CD14-positive monocyte (primary cell): ENCODE measurements around the gene EXD3. TPM values are rescaled to one million over a fixed set of nuclear protein-coding genes. Genes with fewer than 3 reads are reported as not detected.

ENCODE experiments used
- DNase-seq, 3 donors: peaks; one replicate each; pipeline ENCODE4 v3.0.0-alpha.2; 2011 to 2022
- H2AFZ ChIP-seq: 2 replicates; pipeline ENCODE4 v1.6.0; 2012; ENCODE audit warnings: mild to moderate bottlenecking, low read depth, low read length, inconsistent platforms; ENCODE audit not compliant: insufficient read depth, poor library complexity, severe bottlenecking
- H3K27ac ChIP-seq, 2 donors: 1 replicate in 1 of 2; 2 replicates in 1 of 2; pipeline ENCODE4 v1.5.1; 2012 to 2013; ENCODE audit warnings: low read length in 2 of 2, control low read depth in 1 of 2, inconsistent platforms in 1 of 2, low read depth in 1 of 2, mild to moderate bottlenecking in 1 of 2
- H3K27me3 ChIP-seq, 2 donors: one replicate each; pipeline versions ENCODE4 v1.6.0 to v1.6.1; 2011 to 2013; ENCODE audit warnings: low read length in 2 of 2; ENCODE audit not compliant: control insufficient read depth in 2 of 2, insufficient read depth in 2 of 2
- H3K36me3 ChIP-seq, 2 donors: replicated peaks in 1 of 2; 1 replicate in 1 of 2; 2 replicates in 1 of 2; pipeline versions ENCODE4 v1.5.1 to v1.6.1; 2012 to 2013; ENCODE audit warnings: low read length in 2 of 2, control low read depth in 1 of 2, inconsistent platforms in 1 of 2, mild to moderate bottlenecking in 1 of 2; ENCODE audit not compliant: insufficient read depth in 2 of 2, control insufficient read depth in 1 of 2
- H3K4me1 ChIP-seq, 2 donors: 1 replicate in 1 of 2; 2 replicates in 1 of 2; pipeline versions ENCODE4 v1.5.1 to v1.6.1; 2012 to 2013; ENCODE audit warnings: low read length in 2 of 2, control low read depth in 1 of 2, inconsistent platforms in 1 of 2, mild to moderate bottlenecking in 1 of 2, moderate library complexity in 1 of 2; ENCODE audit not compliant: insufficient read depth in 2 of 2, control insufficient read depth in 1 of 2
- H3K4me2 ChIP-seq: replicated peaks from 2 replicates; pipeline ENCODE3; 2012; ENCODE audit warnings: low read length, moderate library complexity, mild to moderate bottlenecking; ENCODE audit not compliant: poor library complexity, severe bottlenecking; ENCODE audit errors: extremely low read depth
- H3K4me3 ChIP-seq, 3 experiments: fragments of 200-600 bp in 1 of 3; sonication (generic) in 1 of 3; replicated peaks in 1 of 3; 1 replicate in 2 of 3; 2 replicates in 1 of 3; pipeline ENCODE4 v1.5.1; 2011 to 2013; ENCODE audit warnings: low read length in 3 of 3, mild to moderate bottlenecking in 3 of 3, control low read depth in 2 of 3, low read depth in 2 of 3, inconsistent platforms in 1 of 3, moderate library complexity in 1 of 3
- H3K79me2 ChIP-seq: 2 replicates; pipeline ENCODE4 v1.6.0; 2012; ENCODE audit warnings: mild to moderate bottlenecking, control low read depth, inconsistent platforms, low read length, moderate library complexity; ENCODE audit not compliant: insufficient read depth
- H3K9ac ChIP-seq: 2 replicates; pipeline ENCODE4 v1.6.0; 2017; ENCODE audit warnings: low read length, mild to moderate bottlenecking; ENCODE audit not compliant: insufficient read depth, poor library complexity, severe bottlenecking
- H3K9me3 ChIP-seq, 2 donors: replicated peaks in 1 of 2; 1 replicate in 1 of 2; 2 replicates in 1 of 2; pipeline versions ENCODE4 v1.5.1 to v1.6.1; 2012 to 2013; ENCODE audit warnings: low read length in 2 of 2, control low read depth in 1 of 2; ENCODE audit not compliant: control insufficient read depth in 1 of 2, insufficient read depth in 1 of 2
- H4K20me1 ChIP-seq: 2 replicates; pipeline ENCODE4 v1.6.0; 2012; ENCODE audit warnings: mild to moderate bottlenecking, low read length, control low read depth, moderate library complexity; ENCODE audit not compliant: insufficient read depth
- H3K27ac Mint-ChIP-seq, 7 donors: one replicate each; pipeline ENCODE4 v1.8.0; 2020; ENCODE audit warnings: mild to moderate bottlenecking in 7 of 7, mixed read lengths in 7 of 7, moderate library complexity in 6 of 7, inconsistent platforms in 2 of 7
- H3K27me3 Mint-ChIP-seq, 3 donors: one replicate each; pipeline ENCODE4 v1.8.0; 2021 to 2022; ENCODE audit warnings: low read depth in 3 of 3, mild to moderate bottlenecking in 3 of 3, mixed read lengths in 3 of 3, moderate library complexity in 3 of 3, inconsistent platforms in 1 of 3
- H3K36me3 Mint-ChIP-seq, 2 donors: one replicate each; pipeline ENCODE4 v1.8.0; 2020; ENCODE audit warnings: mixed read lengths in 2 of 2, inconsistent platforms in 1 of 2, mild to moderate bottlenecking in 1 of 2
- H3K4me1 Mint-ChIP-seq: one replicate; pipeline ENCODE4 v1.8.0; 2020; ENCODE audit warnings: mild to moderate bottlenecking, mixed read lengths
- H3K4me3 Mint-ChIP-seq, 2 donors: one replicate each; pipeline ENCODE4 v1.8.0; 2020; ENCODE audit warnings: mild to moderate bottlenecking in 2 of 2, mixed read lengths in 2 of 2, moderate library complexity in 1 of 2
- H3K9me3 Mint-ChIP-seq, 7 donors: one replicate each; pipeline ENCODE4 v1.8.0; 2020 to 2022; ENCODE audit warnings: mixed read lengths in 7 of 7, mild to moderate bottlenecking in 6 of 7, moderate library complexity in 6 of 7, inconsistent platforms in 2 of 7
- CTCF ChIP-seq: fragments of 200-600 bp; IDR thresholded peaks from one replicate; pipeline ENCODE4 v1.8.0; 2022; ENCODE audit warnings: antibody characterized with exemption, mild to moderate bottlenecking
- WGBS: methylation state at CpG from one replicate; pipeline ENCODE4 v1.1.5; 2013; ENCODE audit warnings: missing lambda C conversion rate; ENCODE audit not compliant: insufficient coverage; 5-methylcytosine and 5-hydroxymethylcytosine counted together
- intact Hi-C, 2 donors: fragments of 100-400 bp; cut with micrococcal nuclease; formaldehyde crosslinking; loops; one replicate each; pipeline versions ENCODE4 v1.15.0 to v1.15.1; 2023
- polyA plus RNA-seq, 3 donors: library from polyadenylated mRNA; depleted of rRNA in 1 of 3; unstranded in 2 of 3; stranded (reverse) in 1 of 3; fragments of 300-500 nt in 2 of 3; fragments of >200 nt in 1 of 3; fragmentation: Illumina TruSeq in 2 of 3; gene quantifications; 1 replicate in 2 of 3; 2 replicates in 1 of 3; pipeline ENCODE4 v1.2.3, GENCODE V29; 2012 to 2021

Gene EXD3
- polyA plus RNA-seq, 3 donors = 2.0 to 10.8 (median 3.0) TPM

- intact Hi-C loops = loop anchor here in 1 of 2 donors (1.0 kb wide), 1 partner anchor 30 kb away; the partner anchor contains the start of genes EXD3 and NOXA1
- Histone ChIP-seq H4K20me1 (no peaks in the 10 kb centered on the region), H3K27ac (peak overlapping the region in 1 of 2 donors; percentile 76), H3K4me3 (peak overlapping the region; percentile 10 to 77 (median 40)), H3K36me3 (peaks cover 16% of the 10 kb centered on the region in 2 donors), H2AFZ (no peak overlapping the region), H3K4me2 (peak overlapping the region; percentile 84), H3K27me3 (no peaks in the 10 kb centered on the region), H3K9ac (peak overlapping the region; percentile 51), H3K9me3 (no peaks in the 10 kb centered on the region), H3K79me2 (no peaks in the 10 kb centered on the region), H3K4me1 (peaks cover 56 to 71% of the 10 kb centered on the region in 2 donors)
- Mint-ChIP-seq H3K4me3 (peak overlapping the region; percentile 75 to 83), H3K27me3 (peaks cover 0 to under 1% (median 0%) of the 10 kb centered on the region in 3 donors), H3K27ac (peak overlapping the region; percentile 49 to 91 (median 89)), H3K36me3 (peaks cover 16 to 27% of the 10 kb centered on the region in 2 donors), H3K4me1 (peaks cover 25% of the 10 kb centered on the region), H3K9me3 (peaks cover 0 to 6% (median 0%) of the 10 kb centered on the region in 7 donors)
- WGBS = 16% methylated on average over 23 of the region's 25 CpGs
- no peak for TF ChIP-seq CTCF
- peak; percentile 79 to 86 (median 85) for DNase-seq
Observed at GRCh38 chr9:137453643-137454081, 30.7 kb upstream of the EXD3 start.

- TF ChIP-seq CTCF = no peak
- Histone ChIP-seq H3K4me3 (peak overlapping the region; percentile 10 to 77 (median 40)), H3K27ac (peak overlapping the region; percentile 37 to 76), H3K27me3 (no peaks in the 10 kb centered on the region), H3K4me1 (peaks cover 50 to 70% of the 10 kb centered on the region in 2 donors), H4K20me1 (no peaks in the 10 kb centered on the region), H2AFZ (no peak overlapping the region), H3K79me2 (no peaks in the 10 kb centered on the region), H3K9ac (peak overlapping the region; percentile 51), H3K9me3 (no peaks in the 10 kb centered on the region), H3K36me3 (peaks cover 16% of the 10 kb centered on the region in 2 donors), H3K4me2 (peak overlapping the region; percentile 84)
- Mint-ChIP-seq H3K27me3 (peaks cover 0 to 2% (median 0%) of the 10 kb centered on the region in 3 donors), H3K9me3 (peaks cover 0 to 6% (median 0%) of the 10 kb centered on the region in 7 donors), H3K27ac (peak overlapping the region in 5 of 7 donors; percentile 49 to 91 (median 89)), H3K36me3 (peaks cover 17 to 29% of the 10 kb centered on the region in 2 donors), H3K4me1 (peaks cover 25% of the 10 kb centered on the region), H3K4me3 (peak overlapping the region; percentile 75 to 83)
- 83% methylated on average over 39 of the region's 43 CpGs for WGBS
- intact Hi-C loops = no loop called here
- DNase-seq = no peak
Observed at GRCh38 chr9:137452761-137453642, 30.0 kb upstream of the EXD3 start.
